Measurements from ENCODE around the gene PTPRM.

Gene PTPRM

GRCh38 chr18:7764405-7764804 is 197.3 kb downstream of the PTPRM start:
- no peak for DNase-seq

- no peak for DNase-seq
These were observed 199.2 kb downstream of the PTPRM start for GRCh38 chr18:7766346-7766745.

GRCh38 chr18:7766817-7767216 is 199.7 kb downstream of the PTPRM start:
- no peak for DNase-seq

GRCh38 chr18:7770908-7771307 is 203.8 kb downstream of the PTPRM start:
- no peak for DNase-seq

GRCh38 chr18:7772510-7772888 is 205.4 kb downstream of the PTPRM start:
- no peak for DNase-seq

- no peak for DNase-seq
These were observed 205.8 kb downstream of the PTPRM start for GRCh38 chr18:7772951-7773350.

- DNase-seq = no peak
These were observed 208.0 kb downstream of the PTPRM start for GRCh38 chr18:7775128-7775527.

- no peak for DNase-seq
These were observed 208.7 kb downstream of the PTPRM start for GRCh38 chr18:7775843-7776242.

- no peak for DNase-seq
These were observed 211.1 kb downstream of the PTPRM start for GRCh38 chr18:7778181-7778580.

- no peak for DNase-seq
These were observed 212.1 kb downstream of the PTPRM start for GRCh38 chr18:7779211-7779610.

GRCh38 chr18:7784171-7784570 is 217.1 kb downstream of the PTPRM start:
- no peak for DNase-seq

GRCh38 chr18:7786569-7786968 is 219.5 kb downstream of the PTPRM start:
- DNase-seq = no peak

- no peak for DNase-seq
These were observed 220.2 kb downstream of the PTPRM start for GRCh38 chr18:7787339-7787738.

GRCh38 chr18:7789856-7790552 is 222.9 kb downstream of the PTPRM start:
- no peak for DNase-seq

- DNase-seq = no peak
These were observed 226.0 kb downstream of the PTPRM start for GRCh38 chr18:7793100-7793499.

- DNase-seq = no peak
These were observed 236.9 kb downstream of the PTPRM start for GRCh38 chr18:7803956-7804469.

GRCh38 chr18:7805096-7805495 is 238.0 kb downstream of the PTPRM start:
- no peak for DNase-seq

- DNase-seq = no peak
These were observed 238.8 kb downstream of the PTPRM start for GRCh38 chr18:7805880-7806279.

GRCh38 chr18:7807936-7808453 is 240.9 kb downstream of the PTPRM start:
- no peak for DNase-seq

GRCh38 chr18:7808992-7809391 is 241.9 kb downstream of the PTPRM start:
- DNase-seq = no peak

GRCh38 chr18:7809455-7809854 is 242.3 kb downstream of the PTPRM start:
- DNase-seq = no peak

GRCh38 chr18:7809978-7810377 is 242.9 kb downstream of the PTPRM start:
- no peak for DNase-seq

GRCh38 chr18:7812431-7813063 is 245.4 kb downstream of the PTPRM start:
- DNase-seq = no peak

GRCh38 chr18:7813131-7813530 is 246.0 kb downstream of the PTPRM start:
- no peak for DNase-seq

Data from activated effector memory CD4-positive, alpha-beta T cell treated with Interleukin-2 at 50 U/mL for 16 hours (primary cell).